GM23248 (cell line): ENCODE measurements around the gene TAS2R5. TPM values are rescaled to one million over a fixed set of nuclear protein-coding genes. Genes with fewer than 3 reads are reported as not detected.
A peak's percentile ranks its signal among the peaks of the same experiment; 100 is the strongest.
"Not testable (repeated sequence)": the region's sequence is repeated elsewhere in the genome, so short reads cannot be mapped to it uniquely, and the experiment has no call there.

Experiments
- DNase-seq: peaks from one replicate; pipeline ENCODE4 v3.0.0-alpha.2; 2015
- H2AFZ ChIP-seq: fragments of 200-600 bp; sonication (generic); 2 replicates; pipeline ENCODE4 v1.6.1; 2016; ENCODE audit warnings: antibody characterized with exemption
- H3F3A ChIP-seq: fragments of 200-600 bp; sonication (generic); 2 replicates; pipeline ENCODE4 v1.6.1; 2016; ENCODE audit warnings: mild to moderate bottlenecking, antibody characterized with exemption, mixed run types; ENCODE audit not compliant: insufficient read depth
- H3K27ac ChIP-seq: fragments of 200-600 bp; sonication (generic); 2 replicates; pipeline ENCODE4 v1.5.1; 2016; ENCODE audit warnings: mild to moderate bottlenecking
- H3K27me3 ChIP-seq: fragments of 200-600 bp; sonication (generic); replicated peaks from 2 replicates; pipeline ENCODE4 v1.6.1; 2016; ENCODE audit warnings: mild to moderate bottlenecking; ENCODE audit not compliant: insufficient read depth
- H3K36me3 ChIP-seq: fragments of 200-600 bp; sonication (generic); 2 replicates; pipeline ENCODE4 v1.6.1; 2016; ENCODE audit warnings: low read depth, mild to moderate bottlenecking
- H3K4me1 ChIP-seq: fragments of 200-600 bp; sonication (generic); 2 replicates; pipeline ENCODE4 v1.6.1; 2016; ENCODE audit warnings: mild to moderate bottlenecking; ENCODE audit not compliant: insufficient read depth
- H3K4me2 ChIP-seq: fragments of 200-600 bp; sonication (generic); one replicate; pipeline ENCODE4 v1.6.1; 2016; ENCODE audit warnings: mild to moderate bottlenecking; ENCODE audit not compliant: unreplicated experiment
- H3K4me3 ChIP-seq: fragments of 200-600 bp; sonication (generic); 2 replicates; pipeline ENCODE4 v1.5.1; 2016; ENCODE audit warnings: mild to moderate bottlenecking
- H3K79me2 ChIP-seq: fragments of 200-600 bp; sonication (generic); 2 replicates; pipeline ENCODE4 v1.6.1; 2016; ENCODE audit warnings: mild to moderate bottlenecking; ENCODE audit not compliant: insufficient read depth
- H3K9ac ChIP-seq: fragments of 200-600 bp; sonication (generic); 2 replicates; pipeline ENCODE4 v1.6.1; 2016; ENCODE audit warnings: mild to moderate bottlenecking
- H3K9me2 ChIP-seq: fragments of 200-600 bp; sonication (generic); 2 replicates; pipeline ENCODE4 v1.6.1; 2016; ENCODE audit warnings: mixed run types, mild to moderate bottlenecking, moderate library complexity; ENCODE audit not compliant: insufficient read depth
- H3K9me3 ChIP-seq: fragments of 200-600 bp; sonication (generic); one replicate; pipeline ENCODE4 v1.6.1; 2017; ENCODE audit warnings: low read depth
- H4K20me1 ChIP-seq: fragments of 200-600 bp; sonication (generic); 2 replicates; pipeline ENCODE4 v1.6.0; 2016; ENCODE audit not compliant: insufficient read depth
- EZH2 ChIP-seq: fragments of 200-600 bp; sonication (generic); IDR thresholded peaks from 2 replicates; pipeline ENCODE4 v1.6.1; 2018; ENCODE audit warnings: antibody characterized with exemption, mild to moderate bottlenecking; ENCODE audit not compliant: insufficient read depth, poor library complexity, severe bottlenecking
- EZH2phosphoT487 ChIP-seq: fragments of 200-600 bp; sonication (generic); IDR thresholded peaks from 2 replicates; pipeline ENCODE4 v1.6.1; 2018; ENCODE audit warnings: antibody characterized with exemption, moderate library complexity, mild to moderate bottlenecking, low read depth; ENCODE audit not compliant: insufficient read depth
- WGBS, 2 experiments: methylation state at CpG; one replicate each; pipeline ENCODE4 v1.1.6; 2015 to 2017; ENCODE audit warnings: low lambda C conversion rate in 2 of 2, low coverage in 1 of 2; ENCODE audit errors: missing lambda C conversion rate in 2 of 2; 5-methylcytosine and 5-hydroxymethylcytosine counted together
- in situ Hi-C: fragments of 300-500 bp; cut with MboI; formaldehyde crosslinking; loops from 2 replicates; pipeline ENCODE4 v1.15.0; 2020
- polyA plus RNA-seq: library from polyadenylated mRNA; unstranded; fragments of >200 nt; fragmentation: Nextera tagmentation; extraction: Ambion mirVana; gene quantifications from 2 replicates; pipeline ENCODE4 v1.2.1, GENCODE V29; 2016
- total RNA-seq: library from RNA; depleted of rRNA; stranded (reverse); fragments of >200 nt; shearing (Covaris generic); gene quantifications from 2 replicates; pipeline ENCODE4 v1.2.3, GENCODE V29; 2014; rRNA removed

The TAS2R5 gene, protein sequence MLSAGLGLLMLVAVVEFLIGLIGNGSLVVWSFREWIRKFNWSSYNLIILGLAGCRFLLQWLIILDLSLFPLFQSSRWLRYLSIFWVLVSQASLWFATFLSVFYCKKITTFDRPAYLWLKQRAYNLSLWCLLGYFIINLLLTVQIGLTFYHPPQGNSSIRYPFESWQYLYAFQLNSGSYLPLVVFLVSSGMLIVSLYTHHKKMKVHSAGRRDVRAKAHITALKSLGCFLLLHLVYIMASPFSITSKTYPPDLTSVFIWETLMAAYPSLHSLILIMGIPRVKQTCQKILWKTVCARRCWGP
- total RNA-seq (not detected in 2 replicates), polyA plus RNA-seq (0.16 and 0.22 TPM in 2 replicates)

DNA sequence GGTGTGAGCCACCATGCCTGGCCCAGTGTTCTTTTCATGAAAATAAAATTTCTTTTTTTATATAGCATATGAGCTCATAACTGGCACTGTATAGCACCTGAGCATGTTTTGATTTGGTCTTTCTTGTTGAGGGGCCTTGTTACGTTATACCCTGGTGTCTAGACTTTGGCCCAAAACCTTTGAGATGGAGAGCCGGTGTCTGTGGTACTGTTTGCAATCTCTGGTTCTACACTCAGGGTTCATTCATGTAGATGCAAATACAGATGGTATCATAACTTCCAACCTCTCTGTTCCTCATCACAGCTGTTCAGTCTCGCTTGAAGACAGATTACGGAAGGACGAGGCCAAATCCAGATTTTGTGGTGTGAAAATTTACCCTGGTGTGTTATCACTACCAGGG, at the start of gene TAS2R5:
Gene TAS2R5, plus strand, starts transcription at position 301 of the 400 bp plus-strand sequence. CDS start 145 bp downstream, outside the sequence.
- in situ Hi-C loops: no loop called here
- Histone ChIP-seq H3K4me3 (no peak within 1 kb of the TSS), H3K27ac (no peak within 1 kb of the TSS), H3K9ac (no peak within 1 kb of the TSS), H3K4me1 (no peaks in the 10 kb centered on the region), H4K20me1 (no peaks in the 10 kb centered on the region), H3K9me3 (no peaks in the 10 kb centered on the region), H2AFZ (no peak within 1 kb of the TSS), H3F3A (no peaks in the 10 kb centered on the region), H3K27me3 (no peaks in the 10 kb centered on the region), H3K4me2 (no peak within 1 kb of the TSS), H3K36me3 (0 out of 2 replicates have a peak, but pooled peaks cover 5% of the 10 kb centered on the region), H3K9me2 (no peaks in the 10 kb centered on the region), H3K79me2 (no peaks in the 10 kb centered on the region)
- TF ChIP-seq EZH2: no peak
- TF ChIP-seq EZH2phosphoT487: no peak
- no peak for DNase-seq
- WGBS, 2 experiments: 95 to 98% methylated on average over 5 of the region's 5 CpGs

DNA sequence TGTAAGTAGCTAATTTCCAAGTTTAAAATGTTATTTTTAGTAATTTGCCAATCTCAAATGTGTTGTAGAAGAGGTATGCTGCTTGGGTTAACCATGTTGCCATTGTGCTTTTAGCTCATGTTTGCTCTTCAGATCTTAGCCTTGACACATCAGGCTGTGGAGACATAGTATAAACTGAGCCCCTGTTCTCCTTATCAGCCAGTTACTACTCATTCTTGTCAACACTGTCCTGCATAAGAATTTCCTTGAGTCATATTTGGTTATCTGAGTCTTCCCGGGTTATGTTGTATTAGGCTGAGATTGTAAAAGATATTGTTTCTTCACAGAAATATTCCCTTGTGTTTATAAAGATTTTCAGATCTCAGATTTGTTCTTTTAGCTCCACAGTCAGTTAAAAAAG, 47.8 kb upstream of the TAS2R5 start:
- Histone ChIP-seq H3K9me2 (no peaks in the 10 kb centered on the region), H3F3A (peaks cover 3% of the 10 kb centered on the region; the same call in 1 of the 2 replicates), H3K36me3 (peaks cover 61% of the 10 kb centered on the region), H2AFZ (no peak overlapping the region), H3K4me1 (peaks cover 11% of the 10 kb centered on the region), H3K9me3 (no peaks in the 10 kb centered on the region), H3K4me2 (no peak overlapping the region), H3K4me3 (no peak overlapping the region), H4K20me1 (no peaks in the 10 kb centered on the region), H3K79me2 (peaks cover 67% of the 10 kb centered on the region), H3K27ac (no peak overlapping the region), H3K27me3 (no peaks in the 10 kb centered on the region), H3K9ac (no peak overlapping the region)
- no peak for DNase-seq
- in situ Hi-C loops: no loop called here
- TF ChIP-seq EZH2: no peak
- no peak for TF ChIP-seq EZH2phosphoT487
- 93 to 94% methylated on average over 1 of the region's 1 CpG for WGBS, 2 experiments

DNA sequence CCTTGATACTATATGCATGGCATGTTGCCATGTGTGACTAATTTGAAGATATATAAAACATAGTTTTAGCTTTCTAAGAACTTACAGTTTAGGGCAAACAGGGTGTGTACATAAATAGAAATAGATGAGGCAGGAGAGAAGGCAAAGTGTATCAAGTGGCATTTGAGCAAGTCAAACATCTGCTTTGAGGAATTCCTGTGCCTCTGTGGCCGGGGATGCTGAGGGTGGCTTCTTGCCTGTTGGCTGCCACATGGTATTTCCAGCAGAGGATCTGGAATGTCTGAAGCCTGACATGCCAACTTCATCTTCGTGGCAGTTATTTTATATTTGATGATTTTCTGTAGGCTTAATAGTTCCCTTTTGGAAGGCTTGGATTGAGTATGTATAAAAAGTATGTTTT, 45.9 kb upstream of the TAS2R5 start:
- H3K27me3 ChIP-seq: no peaks in the 10 kb centered on the region
- peaks cover 6% of the 10 kb centered on the region; the same call in 1 of the 2 replicates for H3K4me1 ChIP-seq
- H3K36me3 ChIP-seq: peaks cover 73% of the 10 kb centered on the region
- 3 to 6% methylated on average over 2 of the region's 2 CpGs for WGBS, 2 experiments
- H3K9me3 ChIP-seq: no peaks in the 10 kb centered on the region
- in situ Hi-C loops: no loop called here
- no peaks in the 10 kb centered on the region for H3F3A ChIP-seq
- H4K20me1 ChIP-seq: no peaks in the 10 kb centered on the region
- no peak overlapping the region for H3K4me2 ChIP-seq
- H3K9me2 ChIP-seq: no peaks in the 10 kb centered on the region
- H3K79me2 ChIP-seq: peaks cover 57% of the 10 kb centered on the region
- no peak overlapping the region for H3K4me3 ChIP-seq
- H2AFZ ChIP-seq: no peak overlapping the region
- no peak overlapping the region for H3K27ac ChIP-seq
- H3K9ac ChIP-seq: no peak overlapping the region
- TF ChIP-seq EZH2 (no peak), EZH2phosphoT487 (no peak)
- peak; percentile 6 for DNase-seq

DNA sequence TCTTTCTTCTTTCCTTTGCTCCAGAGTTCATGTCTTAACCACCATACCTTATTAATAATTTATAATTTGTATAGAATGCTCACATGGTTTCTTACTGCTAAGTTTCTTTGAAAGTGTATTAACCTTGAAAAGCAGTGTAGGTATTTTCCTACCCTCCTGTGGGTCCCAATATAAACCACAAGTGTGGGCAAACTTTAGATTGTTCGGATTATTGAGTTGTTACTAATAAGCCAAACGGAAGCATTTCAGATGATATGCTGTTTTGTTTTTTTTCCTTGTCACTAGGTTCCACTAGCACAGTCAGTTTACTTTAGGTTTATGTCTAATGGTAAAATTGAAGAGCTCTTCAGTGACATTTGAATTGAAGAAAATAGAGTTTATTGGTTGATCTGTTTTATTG, 41.6 kb upstream of the TAS2R5 start:
- Histone ChIP-seq H3K4me2 (no peak overlapping the region), H3F3A (peaks cover 5% of the 10 kb centered on the region; the same call in 1 of the 2 replicates), H3K4me3 (no peak overlapping the region), H3K27me3 (no peaks in the 10 kb centered on the region), H3K79me2 (peaks cover 16% of the 10 kb centered on the region), H3K36me3 (peaks cover 88% of the 10 kb centered on the region), H3K9me2 (no peaks in the 10 kb centered on the region), H2AFZ (no peak overlapping the region), H3K4me1 (no peaks in the 10 kb centered on the region), H3K9me3 (peaks cover 3% of the 10 kb centered on the region), H4K20me1 (no peaks in the 10 kb centered on the region), H3K27ac (no peak overlapping the region), H3K9ac (no peak overlapping the region)
- TF ChIP-seq EZH2 (no peak), EZH2phosphoT487 (no peak)
- WGBS, 2 experiments: 95 to 99% methylated on average over 2 of the region's 2 CpGs
- in situ Hi-C loops: no loop called here
- DNase-seq: no peak

DNA sequence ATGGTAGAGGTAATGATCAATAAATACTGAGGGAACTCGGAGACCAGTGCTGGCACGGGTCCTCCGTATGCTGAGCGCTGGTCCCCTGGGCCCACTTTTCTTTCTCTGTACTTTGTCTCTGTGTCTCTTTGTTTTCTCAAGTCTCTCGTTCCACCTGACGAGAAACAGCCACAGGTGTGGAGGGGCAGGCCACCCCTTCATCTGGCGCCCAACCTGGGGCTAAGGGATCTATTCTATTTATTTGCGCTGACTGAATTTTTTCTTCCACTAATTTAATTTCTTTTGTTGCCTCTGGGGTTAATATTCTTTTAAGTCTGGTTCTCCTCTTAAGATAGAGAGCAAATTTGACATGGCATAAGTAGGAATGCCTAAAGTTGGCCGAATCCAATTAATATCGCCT, 38.1 kb upstream of the TAS2R5 start:
- H2AFZ ChIP-seq, H3K27ac ChIP-seq, H3K9me3 ChIP-seq, H3K27me3 ChIP-seq, H4K20me1 ChIP-seq, H3F3A ChIP-seq, H3K4me3 ChIP-seq, in situ Hi-C loops, H3K4me2 ChIP-seq, H3K79me2 ChIP-seq, H3K4me1 ChIP-seq, H3K9ac ChIP-seq, H3K9me2 ChIP-seq: not testable (repeated sequence)
- peaks cover 64% of the 10 kb centered on the region for H3K36me3 ChIP-seq
- peak; percentile 15 for DNase-seq
- 96 to 98% methylated on average over 10 of the region's 10 CpGs for WGBS, 2 experiments
